Urinary bladder (tissue), 4 donors: ENCODE results near the gene LRP1B. TPM values are rescaled to one million over a fixed set of nuclear protein-coding genes. Genes with fewer than 3 reads are reported as not detected.

Source experiments
- DNase-seq: peaks from one replicate; pipeline ENCODE4 v3.0.0-alpha.2; 2015; ENCODE audit errors: extremely low spot score
- H3K27ac ChIP-seq: one replicate; pipeline ENCODE4 v1.5.1; 2013; ENCODE audit warnings: low read depth, mild to moderate bottlenecking, moderate library complexity
- H3K36me3 ChIP-seq: one replicate; pipeline ENCODE4 v1.6.1; 2013; ENCODE audit warnings: mild to moderate bottlenecking, moderate library complexity; ENCODE audit not compliant: insufficient read depth
- H3K4me1 ChIP-seq: one replicate; pipeline ENCODE4 v1.6.1; 2013; ENCODE audit warnings: mild to moderate bottlenecking, moderate library complexity; ENCODE audit not compliant: insufficient read depth
- H3K4me3 ChIP-seq: one replicate; pipeline ENCODE4 v1.5.1; 2013; ENCODE audit warnings: low read depth, low read length
- WGBS: extraction: QIAGEN DNeasy Blood & Tissue Kit; methylation state at CpG from one replicate; pipeline ENCODE4 v1.1.7; 2013; 5-methylcytosine and 5-hydroxymethylcytosine counted together
- polyA plus RNA-seq: library from polyadenylated mRNA; stranded (reverse); fragments of 200-250 nt; gene quantifications from one replicate; pipeline ENCODE4 v1.2.3, GENCODE V29; 2013
- total RNA-seq: library from RNA; depleted of rRNA; stranded (reverse); fragments of >200 nt; gene quantifications from one replicate; pipeline ENCODE4 v1.2.3, GENCODE V29; 2014
- donor health status: healthy with polysubstance abuse.
- donor health status: healthy.

Gene LRP1B
- total and polyA plus RNA-seq, 2 donors: 0.05 to 13.3 TPM

DNA sequence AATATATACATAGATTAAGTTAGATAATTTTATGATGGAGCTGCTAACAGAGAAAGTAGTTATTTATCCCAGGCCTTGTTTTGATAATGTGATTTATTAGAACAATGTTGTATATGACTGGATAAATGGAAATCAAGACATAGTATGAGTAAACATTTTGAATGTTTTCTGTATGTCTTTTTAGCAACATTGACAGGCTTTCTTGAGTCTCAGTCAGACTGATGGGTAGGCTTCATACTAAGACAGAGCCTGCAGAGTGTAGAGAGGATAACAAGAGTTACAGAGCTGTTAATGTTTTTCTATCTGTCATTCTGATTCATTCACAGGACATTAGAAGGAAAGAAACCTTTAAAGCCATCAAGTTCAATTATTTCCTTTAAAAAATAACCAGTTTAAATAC lies 478.5 kb downstream of the LRP1B start:
- Histone ChIP-seq H3K27ac (no peak overlapping the region), H3K36me3 (no peaks in the 10 kb centered on the region), H3K4me1 (no peaks in the 10 kb centered on the region), H3K4me3 (no peak overlapping the region)
- DNase-seq: no peak

DNA sequence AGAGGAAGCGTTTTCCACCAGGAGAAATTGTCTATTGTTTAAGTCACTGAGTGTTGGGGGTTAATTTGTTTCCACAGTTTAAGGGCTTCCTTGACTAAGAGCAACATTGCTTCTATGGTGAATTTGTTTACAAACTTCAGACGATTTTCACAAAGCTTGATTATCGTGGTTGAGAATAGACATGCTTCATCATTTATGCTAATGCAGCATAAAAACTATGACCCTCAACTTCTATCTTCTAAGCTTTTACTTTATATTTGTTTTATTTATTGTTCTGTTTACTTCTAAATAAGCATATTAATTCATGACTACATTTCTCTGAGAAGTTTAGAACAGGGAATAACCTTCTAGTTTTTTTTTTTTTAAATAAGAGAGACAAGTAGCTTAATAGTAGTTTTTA lies 483.5 kb downstream of the LRP1B start:
- Histone ChIP-seq H3K27ac (no peak overlapping the region), H3K4me3 (no peak overlapping the region), H3K4me1 (no peaks in the 10 kb centered on the region), H3K36me3 (no peaks in the 10 kb centered on the region)
- WGBS: 75% methylated on average over 3 of the region's 3 CpGs
- DNase-seq: no peak

DNA sequence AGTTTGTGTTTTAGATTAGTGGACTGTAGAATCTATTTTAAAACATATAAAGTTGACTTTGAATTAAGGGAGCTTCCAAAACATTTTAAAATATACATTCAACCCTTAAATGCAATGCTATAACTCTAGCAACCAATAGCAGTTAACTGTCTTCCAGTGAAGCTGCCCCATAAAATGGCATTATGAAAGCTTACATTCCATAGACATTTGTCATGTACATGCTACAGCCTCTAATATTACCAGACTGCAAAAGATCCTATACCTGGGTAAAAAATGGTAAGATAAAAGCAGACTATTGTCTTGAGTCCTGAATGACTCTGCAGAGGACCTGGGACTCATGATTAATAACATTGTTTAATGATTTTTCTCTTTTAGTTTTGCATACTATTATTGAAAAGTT lies 489.4 kb downstream of the LRP1B start:
- H3K36me3 ChIP-seq: no peaks in the 10 kb centered on the region
- H3K27ac ChIP-seq: no peak overlapping the region
- no peak overlapping the region for H3K4me3 ChIP-seq
- no peaks in the 10 kb centered on the region for H3K4me1 ChIP-seq
- no peak for DNase-seq

DNA sequence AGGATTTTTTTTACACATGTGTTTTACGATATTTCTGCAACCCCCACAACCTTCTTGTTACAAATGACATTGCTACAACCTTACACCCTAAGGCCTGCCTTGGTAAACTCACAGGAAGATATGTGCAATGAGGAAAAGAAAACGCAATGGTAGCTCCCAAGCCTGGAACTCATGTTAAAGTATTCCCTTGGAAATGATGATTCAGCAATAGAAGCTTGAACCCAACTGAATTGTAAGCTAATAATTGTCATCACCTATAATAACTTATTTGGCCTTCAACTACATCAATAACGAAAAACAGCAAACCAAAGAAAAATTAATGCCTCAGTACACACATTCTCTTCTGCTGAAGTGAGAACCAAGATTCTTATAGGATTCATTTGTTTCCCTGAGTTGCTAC lies 491.0 kb downstream of the LRP1B start:
- DNase-seq: no peak
- no peak overlapping the region for H3K4me3 ChIP-seq
- WGBS: 75% methylated on average over 3 of the region's 3 CpGs
- H3K4me1 ChIP-seq: no peaks in the 10 kb centered on the region
- no peak overlapping the region for H3K27ac ChIP-seq
- no peaks in the 10 kb centered on the region for H3K36me3 ChIP-seq

DNA sequence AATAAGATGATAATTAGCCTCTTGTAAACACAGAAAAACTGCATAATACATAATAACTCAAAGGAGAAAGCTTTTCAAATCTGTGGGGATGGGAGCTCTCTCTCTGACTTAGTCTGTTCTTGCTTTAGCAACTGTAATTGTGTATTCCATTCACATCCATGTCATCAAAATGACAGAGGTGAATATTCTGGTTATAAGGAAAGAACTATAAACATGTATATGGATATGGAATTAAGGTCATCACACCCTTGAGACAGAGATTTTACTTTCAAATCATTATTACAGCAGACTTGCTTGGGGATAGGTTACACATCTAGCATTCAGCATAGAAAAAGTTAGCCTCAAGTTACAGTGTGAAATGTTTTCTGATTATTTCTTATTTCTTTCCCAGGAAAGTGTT lies 497.7 kb downstream of the LRP1B start:
- Histone ChIP-seq H3K27ac (no peak overlapping the region), H3K36me3 (no peaks in the 10 kb centered on the region), H3K4me3 (no peak overlapping the region), H3K4me1 (no peaks in the 10 kb centered on the region)
- no peak for DNase-seq

DNA sequence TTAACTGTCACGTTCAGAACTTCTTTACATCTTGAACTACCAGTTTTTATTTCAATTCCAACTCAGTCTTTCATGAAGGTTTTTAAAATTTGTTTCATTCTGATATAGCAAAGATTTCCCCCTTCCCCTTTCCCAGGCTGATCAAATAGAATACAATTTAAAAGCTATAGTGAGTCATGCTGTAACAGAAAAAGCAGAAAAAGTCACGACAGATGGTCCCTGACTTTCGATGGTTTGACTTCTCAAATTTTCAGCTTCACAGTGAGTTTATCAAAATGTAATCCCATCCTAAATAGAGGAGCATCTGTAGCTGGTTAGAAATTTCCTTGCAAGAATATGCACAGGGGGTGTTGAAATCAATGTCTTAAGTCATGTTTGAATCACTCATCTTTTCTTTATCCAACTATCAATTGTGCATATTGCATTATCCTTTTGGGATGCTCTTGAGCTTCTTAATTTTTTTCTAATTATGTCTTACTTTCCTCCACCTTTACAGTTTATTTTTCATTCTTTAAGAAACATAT lies 500.3 kb downstream of the LRP1B start:
- 47% methylated on average over 3 of the region's 3 CpGs for WGBS
- Histone ChIP-seq H3K36me3 (no peaks in the 10 kb centered on the region), H3K4me3 (no peak overlapping the region), H3K4me1 (no peaks in the 10 kb centered on the region), H3K27ac (no peak overlapping the region)
- no peak for DNase-seq

DNA sequence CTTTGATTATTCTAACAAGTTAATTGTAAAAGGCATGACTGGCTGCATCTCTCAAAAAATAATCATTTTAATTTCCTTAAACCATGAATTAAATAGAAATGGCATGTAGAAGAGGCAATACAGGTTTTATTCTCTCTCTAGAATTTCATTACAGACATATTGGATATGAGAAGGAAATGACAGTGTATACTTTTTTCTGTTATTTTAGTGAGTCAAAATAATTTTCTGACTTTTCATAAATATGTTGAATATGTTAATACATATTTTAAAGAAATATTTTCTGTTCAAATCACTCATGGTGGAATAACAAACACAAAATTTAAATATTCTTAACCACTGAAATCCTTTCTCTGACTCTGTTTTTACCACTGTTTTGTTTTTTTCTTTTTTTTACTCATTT lies 510.4 kb downstream of the LRP1B start:
- H3K4me1 ChIP-seq: no peaks in the 10 kb centered on the region

DNA sequence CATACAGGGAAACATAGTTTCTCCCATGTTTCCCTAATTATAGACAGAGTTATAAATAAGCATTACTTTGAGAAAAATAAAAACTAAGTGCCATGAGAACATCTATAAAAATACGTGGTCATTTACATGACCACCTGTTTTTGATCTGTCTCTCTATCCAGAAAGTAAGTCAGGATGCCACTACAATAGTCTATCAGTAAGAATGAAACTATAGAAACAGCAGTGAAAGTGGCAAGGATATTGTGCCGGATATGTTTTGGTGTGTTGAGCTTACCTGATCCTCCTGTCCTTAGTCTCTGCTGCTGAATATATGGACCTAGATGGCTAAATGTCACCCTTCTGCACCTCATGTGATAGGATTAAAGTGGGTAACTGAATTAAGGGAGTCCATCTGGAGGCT lies 512.4 kb downstream of the LRP1B start:
- Histone ChIP-seq H3K36me3 (no peaks in the 10 kb centered on the region), H3K4me1 (no peaks in the 10 kb centered on the region), H3K4me3 (no peak overlapping the region), H3K27ac (no peak overlapping the region)
- WGBS: 83% methylated on average over 2 of the region's 2 CpGs
- no peak for DNase-seq

More for the DNA sequence above, 510.4 kb downstream of the LRP1B start:
- Histone ChIP-seq H3K27ac (no peak overlapping the region), H3K36me3 (no peaks in the 10 kb centered on the region), H3K4me3 (no peak overlapping the region)
- DNase-seq: no peak

DNA sequence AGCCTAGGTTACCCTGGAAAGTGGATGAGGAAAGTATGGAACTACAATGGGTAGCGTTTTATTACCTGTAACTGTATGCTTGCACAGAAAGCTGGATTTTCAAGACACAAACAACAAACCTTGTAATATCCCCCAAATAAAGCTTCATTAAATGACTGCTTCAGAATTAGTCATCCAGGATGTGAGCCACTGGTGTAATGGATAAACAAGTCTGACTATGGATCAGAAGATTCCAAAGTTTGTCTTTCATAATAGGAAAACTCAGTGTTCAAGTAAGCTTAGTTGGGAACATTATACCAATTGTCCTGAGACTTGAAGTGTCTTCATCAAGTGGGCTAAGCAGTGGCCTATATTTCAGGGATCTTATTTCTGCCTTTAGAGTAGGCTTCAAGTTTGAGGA lies 518.8 kb downstream of the LRP1B start:
- H3K27ac ChIP-seq: no peak overlapping the region
- DNase-seq: no peak
- WGBS: 88% methylated on average over 1 of the region's 1 CpG

DNA sequence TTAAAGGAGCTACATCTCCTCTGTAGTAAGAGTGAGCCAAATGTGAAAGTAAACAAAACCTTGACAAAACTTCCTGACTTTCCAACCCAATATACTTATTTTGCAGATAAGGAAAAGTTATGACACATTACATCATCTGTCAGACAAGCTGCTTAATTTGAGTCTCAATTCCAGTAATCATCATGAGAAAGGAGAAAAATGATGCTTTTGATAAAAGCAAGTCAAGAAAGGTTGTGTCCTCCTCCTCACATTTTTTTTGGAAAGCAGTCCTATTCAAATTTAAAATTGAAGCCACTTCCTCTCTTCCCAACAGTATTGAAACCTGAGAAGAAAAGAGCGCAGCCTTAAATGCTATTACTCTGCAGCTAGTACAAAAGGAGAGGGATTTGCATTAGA lies 519.6 kb downstream of the LRP1B start:
- WGBS: 43% methylated on average over 1 of the region's 1 CpG
- no peak overlapping the region for H3K4me3 ChIP-seq
- no peaks in the 10 kb centered on the region for H3K36me3 ChIP-seq
- no peak overlapping the region for H3K27ac ChIP-seq
- no peaks in the 10 kb centered on the region for H3K4me1 ChIP-seq
- no peak for DNase-seq

More for the DNA sequence above, 518.8 kb downstream of the LRP1B start:
- H3K4me3 ChIP-seq: no peak overlapping the region
- no peaks in the 10 kb centered on the region for H3K36me3 ChIP-seq
- H3K4me1 ChIP-seq: no peaks in the 10 kb centered on the region

DNA sequence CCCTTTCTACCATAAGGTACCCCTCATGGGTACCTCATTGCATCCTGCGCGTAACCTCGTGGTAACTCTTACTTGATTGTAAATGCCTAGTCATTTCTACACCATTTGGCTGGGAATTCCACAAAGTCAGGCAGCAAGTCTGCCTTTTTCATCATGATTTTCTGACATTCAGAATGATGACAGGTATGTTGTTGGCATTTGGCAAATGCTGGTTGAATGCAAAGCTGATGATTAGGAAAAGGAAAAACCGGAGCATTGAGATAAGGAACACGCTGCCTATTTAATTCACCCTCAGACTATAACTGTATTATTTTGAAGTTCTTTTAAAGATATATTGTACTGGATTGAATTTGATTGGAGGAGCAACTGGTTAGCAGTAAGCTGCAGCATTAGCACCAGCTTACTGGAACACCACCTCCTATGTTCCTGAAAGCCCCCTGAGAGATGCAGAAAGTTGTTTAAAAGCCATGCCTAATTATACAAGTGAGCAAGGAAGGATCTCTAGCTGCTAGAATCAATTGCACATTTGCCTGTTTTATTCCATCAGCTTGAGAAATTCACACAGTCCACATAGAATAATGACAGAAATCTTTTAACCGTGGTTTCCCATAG lies 520.1 kb downstream of the LRP1B start:
- no peak overlapping the region for H3K4me3 ChIP-seq
- no peaks in the 10 kb centered on the region for H3K36me3 ChIP-seq
- H3K27ac ChIP-seq: no peak overlapping the region
- 64% methylated on average over 6 of the region's 6 CpGs for WGBS
- DNase-seq: no peak
- no peaks in the 10 kb centered on the region for H3K4me1 ChIP-seq

DNA sequence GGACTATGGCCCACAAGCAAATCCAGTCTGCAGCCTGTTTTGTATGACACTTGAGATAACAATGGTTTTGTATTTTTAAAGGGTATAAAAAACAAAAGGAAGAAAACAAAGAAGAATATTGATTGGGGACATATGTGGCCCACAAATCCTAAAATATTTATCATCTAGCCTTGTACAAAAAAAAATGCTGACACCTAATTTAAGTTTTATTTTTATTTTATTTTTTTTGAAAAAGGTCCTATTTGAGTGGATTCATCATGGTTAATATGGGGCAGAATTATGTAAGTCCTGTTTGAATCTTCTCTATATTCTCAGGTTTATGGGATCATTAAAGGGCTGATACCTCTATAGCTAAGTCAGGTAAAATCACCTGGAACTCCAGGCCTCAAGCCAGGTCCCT lies 525.7 kb downstream of the LRP1B start:
- DNase-seq: no peak
- no peak overlapping the region for H3K27ac ChIP-seq
- no peaks in the 10 kb centered on the region for H3K4me1 ChIP-seq
- no peak overlapping the region for H3K4me3 ChIP-seq
- H3K36me3 ChIP-seq: no peaks in the 10 kb centered on the region

DNA sequence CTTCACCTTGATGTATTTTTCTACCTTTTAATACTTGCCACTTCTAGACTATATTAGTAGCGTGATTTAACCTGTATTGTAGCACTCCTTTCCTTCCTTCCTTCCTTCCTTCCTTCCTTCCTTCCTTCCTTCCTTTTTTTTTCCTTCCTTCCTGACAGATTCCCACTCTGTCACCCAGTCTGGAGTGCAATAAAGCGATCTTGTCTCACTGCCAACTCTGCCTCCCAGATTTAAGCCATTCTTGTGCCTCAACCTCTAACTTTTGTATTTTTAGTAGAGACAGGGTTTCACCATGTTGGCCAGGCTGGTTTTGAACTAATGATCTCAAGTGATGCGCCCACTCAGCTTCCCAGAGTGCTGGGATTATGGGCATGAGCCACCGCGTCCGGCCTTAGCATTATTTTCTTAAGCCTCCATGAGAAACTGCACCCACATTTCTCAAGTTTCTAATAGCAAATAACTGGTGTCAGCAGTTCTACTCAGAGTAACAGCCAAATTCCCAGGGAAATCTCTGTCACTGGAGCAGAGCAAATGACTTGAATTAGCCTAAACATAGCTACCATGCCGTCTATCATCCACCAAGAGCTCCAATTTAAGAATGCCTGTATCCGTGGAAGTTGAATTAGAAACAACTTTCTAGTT lies 529.2 kb downstream of the LRP1B start:
- H3K4me1 ChIP-seq: no peaks in the 10 kb centered on the region
- DNase-seq: no peak
- no peak overlapping the region for H3K4me3 ChIP-seq
- WGBS: 77% methylated on average over 8 of the region's 8 CpGs
- H3K36me3 ChIP-seq: no peaks in the 10 kb centered on the region
- no peak overlapping the region for H3K27ac ChIP-seq

DNA sequence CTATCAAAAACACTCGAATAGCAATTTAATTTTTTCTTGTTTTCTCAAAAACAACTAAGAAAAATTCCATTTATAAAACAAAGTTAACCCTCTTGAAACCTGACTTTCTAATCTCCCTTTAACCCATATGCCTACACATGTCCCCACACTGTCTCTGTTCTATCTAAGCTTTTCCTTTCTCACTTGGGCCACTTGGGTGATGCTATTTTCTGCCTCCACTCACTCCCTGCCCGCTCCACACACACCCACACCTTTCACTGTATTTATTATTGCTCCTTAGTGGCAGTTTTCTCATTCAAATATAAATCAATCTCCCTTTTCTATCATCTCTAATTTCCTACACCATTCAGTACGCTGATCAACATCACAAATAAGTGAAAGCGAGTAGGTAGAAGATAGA lies 531.1 kb downstream of the LRP1B start:
- H3K36me3 ChIP-seq: no peaks in the 10 kb centered on the region
- WGBS: 91% methylated on average over 4 of the region's 4 CpGs
- DNase-seq: no peak
- H3K4me1 ChIP-seq: no peaks in the 10 kb centered on the region
- H3K27ac ChIP-seq: no peak overlapping the region
- H3K4me3 ChIP-seq: no peak overlapping the region

DNA sequence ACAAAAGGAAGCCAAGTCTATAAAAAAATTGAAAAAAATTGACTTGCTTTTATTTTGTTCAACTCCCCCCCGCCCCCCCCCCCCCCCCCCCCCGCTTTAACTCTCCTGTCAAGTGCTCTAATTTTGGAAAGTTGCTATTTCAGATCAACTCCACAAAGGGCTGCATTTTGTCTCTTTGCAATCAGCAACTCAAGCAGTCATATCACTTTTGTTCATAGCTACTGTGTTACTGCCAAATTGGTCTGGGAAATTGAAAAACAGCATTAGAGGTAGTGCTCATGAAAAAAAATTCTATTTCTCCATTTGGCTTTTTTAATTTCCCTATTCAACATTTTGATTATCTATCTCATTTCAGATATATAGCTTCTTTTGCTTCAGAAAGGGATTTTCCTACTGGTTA lies 531.8 kb downstream of the LRP1B start:
- no peak overlapping the region for H3K4me3 ChIP-seq
- DNase-seq: no peak
- no peaks in the 10 kb centered on the region for H3K4me1 ChIP-seq
- H3K36me3 ChIP-seq: no peaks in the 10 kb centered on the region
- 40% methylated on average over 2 of the region's 2 CpGs for WGBS
- H3K27ac ChIP-seq: no peak overlapping the region
